ENCODE measurements around the gene AMH.

GRCh38 chr19:2255112-2255845, 6.2 kb downstream of the AMH start:
- no peak for TF ChIP-seq CTCF (IDR thresholded peaks at IDR 0.05)
- TF ChIP-seq POLR2AphosphoS5 (IDR thresholded peaks at IDR 0.05; ENCODE audit: low read depth, low read length) = no peak
- no peak for TF ChIP-seq REST (IDR thresholded peaks at IDR 0.05; ENCODE audit: insufficient read depth in 1 of 2, low read depth in 2 of 2, low read length in 1 of 2)
- TF ChIP-seq SIN3A (IDR thresholded peaks at IDR 0.05; ENCODE audit: borderline replicate concordance, insufficient read depth, low read depth, low read length) = no peak
- no peak for TF ChIP-seq TCF7L2 (IDR thresholded peaks at IDR 0.05; ENCODE audit: low read depth, low read length)
